GM23338 (cell line): ENCODE data around the gene RPTOR. TPM values are rescaled to one million over a fixed set of nuclear protein-coding genes. Genes with fewer than 3 reads are reported as not detected.

Experiments used
- ATAC-seq: fragments of 200-7000 bp; cut with Tn5 transposase; 3 replicates; pipeline ENCODE4 v1.9.1; 2020
- DNase-seq: peaks from one replicate; pipeline ENCODE4 v3.0.0-alpha.2; 2015; ENCODE audit warnings: low spot score
- H2AFZ ChIP-seq: fragments of 200-600 bp; sonication (generic); 2 replicates; pipeline ENCODE4 v1.8.0; 2016; ENCODE audit warnings: antibody characterized with exemption, mild to moderate bottlenecking, moderate library complexity
- H3F3A ChIP-seq: fragments of 200-600 bp; sonication (generic); replicated peaks from 2 replicates; pipeline ENCODE4 v1.8.0; 2017; ENCODE audit warnings: antibody characterized with exemption, mixed run types, low read depth
- H3K27ac ChIP-seq: fragments of 200-600 bp; sonication (generic); 2 replicates; pipeline ENCODE4 v1.6.1; 2016; ENCODE audit warnings: low read depth
- H3K27me3 ChIP-seq: fragments of 200-600 bp; sonication (generic); 2 replicates; pipeline ENCODE4 v1.8.0; 2016; ENCODE audit warnings: mild to moderate bottlenecking, mixed run types, moderate library complexity; ENCODE audit not compliant: insufficient read depth
- H3K36me3 ChIP-seq: fragments of 200-600 bp; sonication (generic); 2 replicates; pipeline ENCODE4 v1.8.0; 2016; ENCODE audit warnings: mild to moderate bottlenecking; ENCODE audit not compliant: insufficient read depth
- H3K4me1 ChIP-seq: fragments of 200-600 bp; sonication (generic); 2 replicates; pipeline ENCODE4 v1.8.0; 2016; ENCODE audit warnings: mild to moderate bottlenecking, moderate library complexity; ENCODE audit not compliant: insufficient read depth
- H3K4me2 ChIP-seq: fragments of 200-600 bp; sonication (generic); 2 replicates; pipeline ENCODE4 v1.7.1; 2017; ENCODE audit warnings: mixed run types
- H3K4me3 ChIP-seq: fragments of 200-600 bp; sonication (generic); 2 replicates; pipeline ENCODE4 v1.6.1; 2016; ENCODE audit warnings: mixed run types
- H3K79me2 ChIP-seq: fragments of 200-600 bp; sonication (generic); replicated peaks from 2 replicates; pipeline ENCODE4 v1.8.0; 2017; ENCODE audit warnings: mild to moderate bottlenecking; ENCODE audit not compliant: insufficient read depth
- H3K9me2 ChIP-seq: fragments of 200-600 bp; sonication (generic); 2 replicates; pipeline ENCODE4 v1.8.0; 2017; ENCODE audit not compliant: insufficient read depth
- H4K20me1 ChIP-seq: fragments of 200-600 bp; sonication (generic); replicated peaks from 2 replicates; pipeline ENCODE4 v1.8.0; 2017; ENCODE audit warnings: mild to moderate bottlenecking; ENCODE audit not compliant: insufficient read depth
- H3K27ac Mint-ChIP-seq: 2 replicates; pipeline ENCODE4 v1.8.0; 2020; ENCODE audit warnings: inconsistent platforms, mild to moderate bottlenecking, moderate library complexity, mixed read lengths
- H3K27me3 Mint-ChIP-seq: 3 replicates; pipeline ENCODE4 v1.8.0; 2022; ENCODE audit warnings: low read depth, mild to moderate bottlenecking, moderate library complexity, mixed read lengths, inconsistent platforms; ENCODE audit not compliant: insufficient read depth, poor library complexity
- H3K36me3 Mint-ChIP-seq: 3 replicates; pipeline ENCODE4 v1.8.0; 2021; ENCODE audit warnings: low read depth, mild to moderate bottlenecking, inconsistent platforms, moderate library complexity, mixed read lengths
- H3K4me1 Mint-ChIP-seq: 3 replicates; pipeline ENCODE4 v1.8.0; 2020; ENCODE audit warnings: mild to moderate bottlenecking, inconsistent platforms, mixed read lengths
- H3K4me3 Mint-ChIP-seq: 3 replicates; pipeline ENCODE4 v1.8.0; 2021; ENCODE audit warnings: moderate library complexity, mild to moderate bottlenecking, inconsistent platforms, mixed read lengths
- H3K9me3 Mint-ChIP-seq: 3 replicates; pipeline ENCODE4 v1.8.0; 2020; ENCODE audit warnings: moderate library complexity, mild to moderate bottlenecking, inconsistent platforms, mixed read lengths
- CREB1 ChIP-seq: fragments of 250-450 bp; sonication (Bioruptor Pico); IDR thresholded peaks from 2 replicates; pipeline ENCODE4 v1.5.0; 2020; ENCODE audit warnings: low read depth, mild to moderate bottlenecking, moderate library complexity
- NANOG ChIP-seq: IDR thresholded peaks from 2 replicates; pipeline ENCODE4 v1.6.1; 2016; ENCODE audit warnings: antibody characterized with exemption, borderline replicate concordance
- ZNF114 ChIP-seq: fragments of 250-450 bp; sonication (Bioruptor Pico); IDR thresholded peaks from 2 replicates; pipeline ENCODE4 v1.5.0; 2020; ENCODE audit warnings: mild to moderate bottlenecking, moderate library complexity
- ZNF331 ChIP-seq: fragments of 250-450 bp; sonication (Bioruptor Pico); IDR thresholded peaks from 2 replicates; pipeline ENCODE4 v1.5.0; 2020; ENCODE audit warnings: low read depth, mild to moderate bottlenecking, moderate library complexity
- polyA plus RNA-seq: library from polyadenylated mRNA; unstranded; fragments of >200 nt; fragmentation: Nextera tagmentation; extraction: Ambion mirVana; gene quantifications from 2 replicates; pipeline ENCODE4 v1.2.1, GENCODE V29; 2016
- total RNA-seq: library from RNA; depleted of rRNA; stranded (reverse); fragments of >200 nt; shearing (Covaris generic); gene quantifications from 2 replicates; pipeline ENCODE4 v1.2.3, GENCODE V29; 2014
- TF ChIP-seq, protein P1 (sequence below): IDR thresholded peaks from 2 replicates; pipeline ENCODE4 v1.6.1; 2016; ENCODE audit warnings: antibody characterized with exemption
- TF ChIP-seq, protein P2 (sequence below): fragments of 250-450 bp; sonication (Bioruptor Pico); IDR thresholded peaks from 2 replicates; pipeline ENCODE4 v1.5.0; 2020; ENCODE audit warnings: mild to moderate bottlenecking, moderate library complexity
- TF ChIP-seq, protein P3 (sequence below): IDR thresholded peaks from one replicate; pipeline ENCODE4 v1.6.1; 2018; ENCODE audit warnings: antibody characterized with exemption; ENCODE audit not compliant: unreplicated experiment

The RPTOR gene
- total and polyA plus RNA-seq, 2 experiments from 2014 or later = 9.5 to 38.0 TPM

DNA sequence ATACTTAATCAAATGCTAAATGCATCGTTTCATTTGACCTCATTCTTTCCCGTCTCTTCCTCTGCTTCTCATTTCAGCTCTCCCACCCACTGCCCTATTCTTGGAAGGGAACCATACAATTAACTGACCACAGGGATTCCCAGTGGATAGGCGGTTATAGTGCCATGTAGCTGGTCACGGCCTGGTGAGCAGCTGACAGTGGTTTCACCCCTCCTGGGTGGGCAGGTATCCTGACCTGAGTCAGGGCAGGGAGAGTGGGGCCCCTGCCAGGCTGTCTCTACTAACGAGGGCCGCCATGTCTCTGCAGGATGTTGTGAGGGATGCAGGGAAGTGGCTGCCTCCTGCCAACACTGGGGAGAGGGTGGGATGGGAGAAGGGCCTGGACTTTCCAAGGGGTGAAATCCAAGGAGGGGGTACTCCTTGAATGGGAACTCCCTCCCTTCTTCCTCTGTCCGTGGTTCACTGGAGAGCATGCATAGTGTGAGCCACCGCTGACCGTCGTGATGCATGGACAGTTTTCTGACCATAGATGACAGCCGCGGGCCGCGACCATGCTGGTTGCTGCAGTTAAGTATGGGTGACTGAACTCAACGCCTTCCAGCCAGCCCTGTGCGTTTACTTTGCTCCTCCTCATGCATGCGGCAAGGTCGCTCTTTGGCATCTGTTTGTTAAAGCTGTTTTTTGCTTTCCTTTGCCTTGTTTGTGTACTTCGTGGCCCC lies 95.9 kb downstream of the RPTOR start:
- H3K4me3 Mint-ChIP-seq = no peak overlapping the region
- Histone ChIP-seq H3K9me2 (no peaks in the 10 kb centered on the region), H3K27ac (no peak overlapping the region), H3K27me3 (no peaks in the 10 kb centered on the region), H3K4me3 (no peak overlapping the region), H3K4me1 (no peaks in the 10 kb centered on the region), H3K79me2 (peaks cover 49% of the 10 kb centered on the region), H2AFZ (no peak overlapping the region), H3K36me3 (no peaks in the 10 kb centered on the region), H3F3A (no peaks in the 10 kb centered on the region), H4K20me1 (peaks cover 15% of the 10 kb centered on the region; the same call in 1 of the 2 replicates), H3K4me2 (no peak overlapping the region)
- DNase-seq (no peak), ATAC-seq (no peak)
- H3K9me3 Mint-ChIP-seq = no peaks in the 10 kb centered on the region; the same call in 2 of the 3 replicates
- H3K27me3 Mint-ChIP-seq = peaks cover 5% of the 10 kb centered on the region
- H3K4me1 Mint-ChIP-seq = peaks cover 18% of the 10 kb centered on the region
- TF ChIP-seq ZNF114 (CRISPR knock-in tag) = no peak
- no peak overlapping the region for H3K27ac Mint-ChIP-seq
- no peaks in the 10 kb centered on the region for H3K36me3 Mint-ChIP-seq

DNA sequence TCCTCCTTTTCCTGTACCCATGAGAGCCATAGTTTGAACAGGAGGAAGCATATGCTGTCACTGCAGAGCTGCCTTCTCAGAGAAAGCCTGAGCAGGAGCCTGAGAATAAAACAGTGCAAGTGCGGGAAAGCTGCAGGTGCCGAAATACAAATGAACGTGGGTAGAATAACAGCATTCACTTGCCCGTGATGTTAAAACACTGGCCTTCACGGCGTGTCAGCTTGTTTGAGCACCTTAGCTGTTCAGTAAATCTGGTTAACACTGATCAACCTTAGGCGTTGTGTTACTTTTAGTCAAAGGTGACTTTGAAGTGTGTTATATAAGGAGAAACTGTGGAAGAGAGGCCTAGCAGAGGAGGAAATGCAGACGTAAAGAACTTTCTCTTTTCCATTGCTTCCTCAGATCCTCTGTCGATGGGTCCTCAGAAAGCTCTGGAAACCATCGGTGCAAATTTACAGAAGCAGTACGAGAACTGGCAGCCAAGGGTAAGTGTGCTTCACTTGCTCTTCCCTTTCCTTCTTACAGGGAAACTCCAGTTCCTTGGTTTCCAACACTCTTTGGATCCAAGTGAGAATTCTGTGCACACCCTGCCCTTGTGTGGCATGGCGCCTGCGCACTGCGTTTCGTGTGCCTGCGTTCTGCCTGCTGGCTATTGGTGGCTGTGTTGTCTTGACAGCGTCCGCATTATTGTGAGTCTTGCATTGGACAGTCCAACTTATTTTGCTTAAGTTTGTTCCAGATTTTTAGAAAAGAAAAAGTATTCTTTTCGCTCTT lies 98.9 kb downstream of the RPTOR start:
- H3K4me1 ChIP-seq = peaks cover 11% of the 10 kb centered on the region; the same call in 1 of the 2 replicates
- H3K27ac ChIP-seq = no peak overlapping the region
- Mint-ChIP-seq H3K36me3 (no peaks in the 10 kb centered on the region), H3K27me3 (peaks cover 5% of the 10 kb centered on the region), H3K4me3 (no peak overlapping the region), H3K9me3 (no peaks in the 10 kb centered on the region; the same call in 2 of the 3 replicates), H3K4me1 (peaks cover 36% of the 10 kb centered on the region), H3K27ac (no peak overlapping the region)
- no peaks in the 10 kb centered on the region for H3K27me3 ChIP-seq
- H3K4me3 ChIP-seq = no peak overlapping the region
- ATAC-seq (no peak), DNase-seq (no peak)
- no peaks in the 10 kb centered on the region for H3K9me2 ChIP-seq
- peaks cover 18% of the 10 kb centered on the region for H4K20me1 ChIP-seq
- H3K36me3 ChIP-seq = no peaks in the 10 kb centered on the region; the same call in 1 of the 2 replicates
- H3K79me2 ChIP-seq = peaks cover 61% of the 10 kb centered on the region
- no peak overlapping the region for H2AFZ ChIP-seq
- H3K4me2 ChIP-seq = no peak overlapping the region
- no peaks in the 10 kb centered on the region for H3F3A ChIP-seq
- TF ChIP-seq, protein P1, sequence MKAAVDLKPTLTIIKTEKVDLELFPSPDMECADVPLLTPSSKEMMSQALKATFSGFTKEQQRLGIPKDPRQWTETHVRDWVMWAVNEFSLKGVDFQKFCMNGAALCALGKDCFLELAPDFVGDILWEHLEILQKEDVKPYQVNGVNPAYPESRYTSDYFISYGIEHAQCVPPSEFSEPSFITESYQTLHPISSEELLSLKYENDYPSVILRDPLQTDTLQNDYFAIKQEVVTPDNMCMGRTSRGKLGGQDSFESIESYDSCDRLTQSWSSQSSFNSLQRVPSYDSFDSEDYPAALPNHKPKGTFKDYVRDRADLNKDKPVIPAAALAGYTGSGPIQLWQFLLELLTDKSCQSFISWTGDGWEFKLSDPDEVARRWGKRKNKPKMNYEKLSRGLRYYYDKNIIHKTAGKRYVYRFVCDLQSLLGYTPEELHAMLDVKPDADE = no peak
- TF ChIP-seq, protein P2, sequence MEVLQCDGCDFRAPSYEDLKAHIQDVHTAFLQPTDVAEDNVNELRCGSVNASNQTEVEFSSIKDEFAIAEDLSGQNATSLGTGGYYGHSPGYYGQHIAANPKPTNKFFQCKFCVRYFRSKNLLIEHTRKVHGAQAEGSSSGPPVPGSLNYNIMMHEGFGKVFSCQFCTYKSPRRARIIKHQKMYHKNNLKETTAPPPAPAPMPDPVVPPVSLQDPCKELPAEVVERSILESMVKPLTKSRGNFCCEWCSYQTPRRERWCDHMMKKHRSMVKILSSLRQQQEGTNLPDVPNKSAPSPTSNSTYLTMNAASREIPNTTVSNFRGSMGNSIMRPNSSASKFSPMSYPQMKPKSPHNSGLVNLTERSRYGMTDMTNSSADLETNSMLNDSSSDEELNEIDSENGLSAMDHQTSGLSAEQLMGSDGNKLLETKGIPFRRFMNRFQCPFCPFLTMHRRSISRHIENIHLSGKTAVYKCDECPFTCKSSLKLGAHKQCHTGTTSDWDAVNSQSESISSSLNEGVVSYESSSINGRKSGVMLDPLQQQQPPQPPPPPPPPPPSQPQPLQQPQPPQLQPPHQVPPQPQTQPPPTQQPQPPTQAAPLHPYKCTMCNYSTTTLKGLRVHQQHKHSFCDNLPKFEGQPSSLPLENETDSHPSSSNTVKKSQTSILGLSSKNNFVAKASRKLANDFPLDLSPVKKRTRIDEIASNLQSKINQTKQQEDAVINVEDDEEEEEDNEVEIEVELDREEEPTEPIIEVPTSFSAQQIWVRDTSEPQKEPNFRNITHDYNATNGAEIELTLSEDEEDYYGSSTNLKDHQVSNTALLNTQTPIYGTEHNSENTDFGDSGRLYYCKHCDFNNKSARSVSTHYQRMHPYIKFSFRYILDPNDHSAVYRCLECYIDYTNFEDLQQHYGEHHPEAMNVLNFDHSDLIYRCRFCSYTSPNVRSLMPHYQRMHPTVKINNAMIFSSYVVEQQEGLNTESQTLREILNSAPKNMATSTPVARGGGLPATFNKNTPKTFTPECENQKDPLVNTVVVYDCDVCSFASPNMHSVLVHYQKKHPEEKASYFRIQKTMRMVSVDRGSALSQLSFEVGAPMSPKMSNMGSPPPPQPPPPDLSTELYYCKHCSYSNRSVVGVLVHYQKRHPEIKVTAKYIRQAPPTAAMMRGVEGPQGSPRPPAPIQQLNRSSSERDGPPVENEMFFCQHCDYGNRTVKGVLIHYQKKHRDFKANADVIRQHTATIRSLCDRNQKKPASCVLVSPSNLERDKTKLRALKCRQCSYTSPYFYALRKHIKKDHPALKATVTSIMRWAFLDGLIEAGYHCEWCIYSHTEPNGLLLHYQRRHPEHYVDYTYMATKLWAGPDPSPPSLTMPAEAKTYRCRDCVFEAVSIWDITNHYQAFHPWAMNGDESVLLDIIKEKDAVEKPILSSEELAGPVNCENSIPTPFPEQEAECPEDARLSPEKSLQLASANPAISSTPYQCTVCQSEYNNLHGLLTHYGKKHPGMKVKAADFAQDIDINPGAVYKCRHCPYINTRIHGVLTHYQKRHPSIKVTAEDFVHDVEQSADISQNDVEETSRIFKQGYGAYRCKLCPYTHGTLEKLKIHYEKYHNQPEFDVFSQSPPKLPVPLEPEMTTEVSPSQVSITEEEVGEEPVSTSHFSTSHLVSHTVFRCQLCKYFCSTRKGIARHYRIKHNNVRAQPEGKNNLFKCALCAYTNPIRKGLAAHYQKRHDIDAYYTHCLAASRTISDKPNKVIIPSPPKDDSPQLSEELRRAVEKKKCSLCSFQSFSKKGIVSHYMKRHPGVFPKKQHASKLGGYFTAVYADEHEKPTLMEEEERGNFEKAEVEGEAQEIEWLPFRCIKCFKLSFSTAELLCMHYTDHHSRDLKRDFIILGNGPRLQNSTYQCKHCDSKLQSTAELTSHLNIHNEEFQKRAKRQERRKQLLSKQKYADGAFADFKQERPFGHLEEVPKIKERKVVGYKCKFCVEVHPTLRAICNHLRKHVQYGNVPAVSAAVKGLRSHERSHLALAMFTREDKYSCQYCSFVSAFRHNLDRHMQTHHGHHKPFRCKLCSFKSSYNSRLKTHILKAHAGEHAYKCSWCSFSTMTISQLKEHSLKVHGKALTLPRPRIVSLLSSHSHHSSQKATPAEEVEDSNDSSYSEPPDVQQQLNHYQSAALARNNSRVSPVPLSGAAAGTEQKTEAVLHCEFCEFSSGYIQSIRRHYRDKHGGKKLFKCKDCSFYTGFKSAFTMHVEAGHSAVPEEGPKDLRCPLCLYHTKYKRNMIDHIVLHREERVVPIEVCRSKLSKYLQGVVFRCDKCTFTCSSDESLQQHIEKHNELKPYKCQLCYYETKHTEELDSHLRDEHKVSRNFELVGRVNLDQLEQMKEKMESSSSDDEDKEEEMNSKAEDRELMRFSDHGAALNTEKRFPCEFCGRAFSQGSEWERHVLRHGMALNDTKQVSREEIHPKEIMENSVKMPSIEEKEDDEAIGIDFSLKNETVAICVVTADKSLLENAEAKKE (CRISPR knock-in tag) = no peak
- TF ChIP-seq ZNF331 (CRISPR knock-in tag) (no peak), ZNF114 (CRISPR knock-in tag) (no peak), CREB1 (no peak), NANOG (no peak)
- TF ChIP-seq, protein P3, sequence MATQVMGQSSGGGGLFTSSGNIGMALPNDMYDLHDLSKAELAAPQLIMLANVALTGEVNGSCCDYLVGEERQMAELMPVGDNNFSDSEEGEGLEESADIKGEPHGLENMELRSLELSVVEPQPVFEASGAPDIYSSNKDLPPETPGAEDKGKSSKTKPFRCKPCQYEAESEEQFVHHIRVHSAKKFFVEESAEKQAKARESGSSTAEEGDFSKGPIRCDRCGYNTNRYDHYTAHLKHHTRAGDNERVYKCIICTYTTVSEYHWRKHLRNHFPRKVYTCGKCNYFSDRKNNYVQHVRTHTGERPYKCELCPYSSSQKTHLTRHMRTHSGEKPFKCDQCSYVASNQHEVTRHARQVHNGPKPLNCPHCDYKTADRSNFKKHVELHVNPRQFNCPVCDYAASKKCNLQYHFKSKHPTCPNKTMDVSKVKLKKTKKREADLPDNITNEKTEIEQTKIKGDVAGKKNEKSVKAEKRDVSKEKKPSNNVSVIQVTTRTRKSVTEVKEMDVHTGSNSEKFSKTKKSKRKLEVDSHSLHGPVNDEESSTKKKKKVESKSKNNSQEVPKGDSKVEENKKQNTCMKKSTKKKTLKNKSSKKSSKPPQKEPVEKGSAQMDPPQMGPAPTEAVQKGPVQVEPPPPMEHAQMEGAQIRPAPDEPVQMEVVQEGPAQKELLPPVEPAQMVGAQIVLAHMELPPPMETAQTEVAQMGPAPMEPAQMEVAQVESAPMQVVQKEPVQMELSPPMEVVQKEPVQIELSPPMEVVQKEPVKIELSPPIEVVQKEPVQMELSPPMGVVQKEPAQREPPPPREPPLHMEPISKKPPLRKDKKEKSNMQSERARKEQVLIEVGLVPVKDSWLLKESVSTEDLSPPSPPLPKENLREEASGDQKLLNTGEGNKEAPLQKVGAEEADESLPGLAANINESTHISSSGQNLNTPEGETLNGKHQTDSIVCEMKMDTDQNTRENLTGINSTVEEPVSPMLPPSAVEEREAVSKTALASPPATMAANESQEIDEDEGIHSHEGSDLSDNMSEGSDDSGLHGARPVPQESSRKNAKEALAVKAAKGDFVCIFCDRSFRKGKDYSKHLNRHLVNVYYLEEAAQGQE = no peak
